GM19099 (cell line): ENCODE data around the gene NDUFS7.

Source experiments
- POLR2A ChIP-seq: IDR thresholded peaks from 3 replicates; pipeline ENCODE4 v1.6.1; 2011; ENCODE audit warnings: low read depth; ENCODE audit not compliant: insufficient read length; ENCODE audit errors: extremely low read depth

The NDUFS7 gene

DNA sequence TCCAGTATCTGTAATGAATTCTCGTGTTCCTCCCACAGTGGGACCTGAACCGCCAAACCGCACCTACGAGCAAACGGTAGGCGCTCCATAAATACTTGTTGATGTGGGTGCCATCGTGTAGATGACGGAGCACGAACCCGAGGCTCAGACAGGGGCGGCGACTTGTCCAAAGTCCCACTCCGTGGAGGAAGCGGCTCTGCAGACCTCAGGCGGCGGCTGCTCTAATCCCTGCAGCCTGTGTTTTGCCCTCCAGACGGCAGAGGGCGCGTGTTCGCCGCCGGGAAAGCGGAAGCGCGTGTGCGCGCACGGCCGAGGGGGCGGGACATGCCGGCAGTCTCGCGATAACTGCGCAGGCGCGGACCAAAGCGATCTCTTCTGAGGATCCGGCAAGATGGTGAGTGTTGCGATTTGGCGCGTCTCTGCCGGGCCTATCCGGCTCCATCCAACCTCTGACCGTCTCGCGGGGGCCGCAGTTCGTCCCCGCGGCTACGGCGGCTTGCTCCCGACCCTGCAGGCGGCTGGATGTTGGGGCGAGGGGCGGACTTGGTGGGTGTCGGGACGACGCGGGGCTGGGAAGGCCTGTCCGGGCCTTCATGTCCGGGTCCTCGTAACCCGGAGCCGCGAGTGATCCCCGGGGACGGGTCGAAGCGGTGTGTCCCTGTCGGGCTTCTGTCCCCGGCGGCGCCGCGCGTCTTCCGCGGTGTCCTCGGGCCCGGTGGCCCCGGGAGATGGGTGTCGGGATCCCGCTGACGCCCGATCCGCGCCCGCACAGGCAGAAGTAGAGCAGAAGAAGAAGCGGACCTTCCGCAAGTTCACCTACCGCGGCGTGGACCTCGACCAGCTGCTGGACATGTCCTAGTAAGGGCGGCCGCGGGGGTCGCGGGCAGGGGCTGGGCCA lies 54.6 kb downstream of the NDUFS7 start, which contains the start of gene RPS15:
TSS of gene RPS15 (plus strand) at position 362 of the 898 bp plus-strand sequence. CDS start at position 392, 30 bp downstream.
- peak; percentile 99 for TF ChIP-seq POLR2A

DNA sequence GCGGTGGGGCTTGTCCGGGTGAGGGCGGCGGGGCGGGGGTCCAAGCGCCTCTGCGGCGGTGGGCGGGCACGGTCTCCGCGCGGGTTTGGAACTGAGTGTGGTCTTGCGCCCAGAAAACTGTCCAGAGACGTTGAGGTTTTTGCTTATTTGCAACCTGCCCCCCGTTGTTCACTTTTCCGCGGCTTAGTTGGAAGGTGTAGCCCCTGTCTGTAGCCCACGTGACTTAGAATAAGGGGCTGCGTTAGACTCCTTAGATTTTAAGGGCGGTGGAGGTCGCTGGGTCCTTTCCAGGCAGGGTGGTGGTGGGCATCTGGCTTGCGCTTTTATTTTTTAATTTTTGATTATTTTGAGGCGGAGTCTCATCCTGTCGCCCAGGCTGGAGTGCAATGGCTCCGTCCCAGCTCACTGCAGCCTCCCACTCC lies 55.2 kb downstream of the NDUFS7 start:
- TF ChIP-seq POLR2A, result no peak

DNA sequence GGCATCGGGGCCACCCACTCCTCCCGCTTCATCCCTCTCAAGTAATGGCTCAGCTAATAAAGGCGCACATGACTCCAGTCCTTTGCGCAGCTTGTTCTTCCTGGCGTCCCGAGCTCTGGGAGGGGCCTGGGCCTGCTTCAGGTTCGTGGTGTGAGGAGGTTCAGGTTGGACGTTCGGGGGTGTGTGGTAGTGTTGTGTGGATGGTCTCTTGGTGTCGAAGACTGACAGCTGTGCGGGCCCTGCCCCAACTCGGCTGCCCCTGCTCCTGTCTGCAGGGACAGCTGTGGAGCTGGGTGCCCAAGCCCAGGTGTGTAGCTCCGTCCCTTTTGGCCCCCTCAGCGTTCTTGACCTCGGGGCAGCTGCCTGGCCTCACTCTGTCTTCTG lies 56.7 kb downstream of the NDUFS7 start:
- TF ChIP-seq POLR2A, result no peak

DNA sequence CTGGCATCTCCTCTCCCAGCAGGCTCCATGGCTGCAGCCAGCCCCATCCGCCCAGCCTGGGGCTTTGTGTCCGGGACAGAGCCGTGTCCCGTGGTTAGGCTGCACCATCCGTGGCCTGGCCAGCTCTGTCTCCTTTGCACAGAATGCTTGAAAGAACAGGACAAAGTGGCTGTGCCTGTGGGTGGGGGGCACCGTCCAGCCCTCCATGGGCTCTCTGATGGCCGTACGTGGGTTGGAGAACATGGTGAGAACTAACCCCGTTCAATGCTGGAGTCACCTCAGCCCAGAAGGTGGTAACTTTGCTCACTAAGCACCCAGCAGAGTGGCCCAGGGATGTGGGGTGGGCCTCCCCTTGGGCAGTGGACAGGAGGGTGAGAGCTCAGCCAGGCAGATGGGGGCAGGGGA lies 57.3 kb downstream of the NDUFS7 start:
- TF ChIP-seq POLR2A, result no peak

DNA sequence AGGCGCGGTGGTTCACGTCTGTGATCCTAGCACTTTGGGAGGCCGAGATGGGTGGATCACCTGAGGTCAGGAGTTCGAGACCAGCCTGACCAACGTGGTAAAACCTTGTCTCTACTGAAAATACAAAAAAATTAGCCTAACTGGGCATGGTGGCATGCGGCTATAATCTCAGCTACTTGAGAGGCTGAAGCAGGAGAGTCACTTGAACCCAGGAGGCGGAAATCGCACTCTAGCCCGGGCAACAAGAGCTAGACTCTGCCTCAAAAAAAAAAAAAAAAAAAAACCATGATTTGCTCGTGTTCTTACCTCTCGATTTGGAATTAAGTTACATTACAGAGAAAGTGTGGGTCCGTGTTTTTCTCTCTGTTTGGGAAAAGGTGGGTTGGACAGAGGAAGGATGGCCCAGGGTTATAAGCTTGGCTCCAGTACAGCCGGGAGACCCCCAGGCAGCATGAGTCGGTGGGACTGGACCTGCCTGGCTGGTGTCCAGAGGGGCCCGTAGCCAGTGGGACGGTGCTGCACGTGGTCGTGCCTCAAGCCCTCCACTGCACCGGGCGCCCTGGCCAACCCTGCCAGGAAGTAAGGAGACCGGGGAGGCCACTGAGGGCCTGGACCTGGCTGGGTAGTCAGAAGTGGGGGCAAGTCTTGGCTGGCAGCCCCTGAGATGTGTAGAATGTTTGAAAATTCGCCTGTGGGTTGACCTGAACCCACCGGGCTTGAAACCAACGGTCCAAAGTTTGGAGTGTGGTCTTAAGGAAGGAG lies 58.2 kb downstream of the NDUFS7 start:
- TF ChIP-seq POLR2A, result peak; percentile 13
